ENCODE data around the gene FYB2. TPM values are rescaled to one million over a fixed set of nuclear protein-coding genes. Genes with fewer than 3 reads are reported as not detected.

Gene FYB2, protein sequence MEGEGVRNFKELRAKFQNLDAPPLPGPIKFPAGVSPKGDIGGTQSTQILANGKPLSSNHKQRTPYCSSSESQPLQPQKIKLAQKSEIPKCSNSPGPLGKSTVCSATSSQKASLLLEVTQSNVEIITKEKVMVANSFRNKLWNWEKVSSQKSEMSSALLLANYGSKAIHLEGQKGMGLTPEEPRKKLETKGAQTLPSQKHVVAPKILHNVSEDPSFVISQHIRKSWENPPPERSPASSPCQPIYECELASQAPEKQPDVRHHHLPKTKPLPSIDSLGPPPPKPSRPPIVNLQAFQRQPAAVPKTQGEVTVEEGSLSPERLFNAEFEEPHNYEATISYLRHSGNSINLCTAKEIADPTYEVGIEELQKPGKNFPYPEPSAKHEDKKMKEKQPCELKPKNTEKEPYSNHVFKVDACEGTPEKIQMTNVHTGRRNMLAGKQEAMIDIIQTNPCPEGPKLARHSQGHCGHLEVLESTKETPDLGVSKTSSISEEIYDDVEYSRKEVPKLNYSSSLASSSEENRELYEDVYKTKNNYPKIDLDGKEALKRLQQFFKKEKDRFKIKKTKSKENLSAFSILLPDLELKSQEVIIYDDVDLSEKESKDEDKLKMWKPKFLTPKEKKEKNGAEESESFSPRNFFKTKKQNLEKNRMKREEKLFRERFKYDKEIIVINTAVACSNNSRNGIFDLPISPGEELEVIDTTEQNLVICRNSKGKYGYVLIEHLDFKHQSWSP
- total RNA-seq = not detected

- Mint-ChIP-seq H3K4me1 (no peaks in the 10 kb centered on the region), H3K27me3 (peaks cover 6% of the 10 kb centered on the region), H3K36me3 (no peaks in the 10 kb centered on the region), H3K9me3 (no peaks in the 10 kb centered on the region), H3K27ac (no peak within 1 kb of the TSS), H3K4me3 (no peak within 1 kb of the TSS)
- POLR2A ChIA-PET = no interaction called here
- DNase-seq = no peak
- no peak for ATAC-seq (ENCODE audit: low read depth)
Observed at GRCh38 chr1:56819387-56819899, at the start of gene FYB2. FYB2 (minus strand) TSS chr1:56819404; CDS start chr1:56819290, 114 bp downstream.

DNA sequence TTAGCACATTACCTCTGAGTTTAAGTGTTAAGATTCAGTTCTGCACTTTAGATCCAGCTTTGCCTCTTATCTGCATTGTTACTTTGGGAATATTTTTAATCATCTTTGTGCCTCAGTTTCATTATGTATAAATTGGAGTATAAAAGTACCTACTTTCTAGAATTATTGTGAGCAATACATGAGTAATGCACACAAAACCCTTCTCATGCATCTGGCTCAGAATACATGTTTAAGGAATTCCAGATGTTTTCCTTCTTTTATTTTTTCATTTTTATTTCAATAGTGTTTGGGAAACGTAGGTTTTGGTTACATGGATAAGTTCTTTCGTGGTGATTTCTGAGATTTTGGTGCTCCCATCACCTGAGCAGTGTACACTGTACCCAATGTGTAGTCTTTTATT lies 49.6 kb upstream of the FYB2 start:
- no peak for ATAC-seq (ENCODE audit: low read depth)
- no peak overlapping the region for H3K27ac Mint-ChIP-seq
- no peaks in the 10 kb centered on the region for H3K36me3 Mint-ChIP-seq
- H3K27me3 Mint-ChIP-seq = peaks cover 4% of the 10 kb centered on the region
- H3K4me3 Mint-ChIP-seq = no peak overlapping the region
- POLR2A ChIA-PET = no interaction called here
- no peak for DNase-seq
- no peaks in the 10 kb centered on the region for H3K9me3 Mint-ChIP-seq
- no peaks in the 10 kb centered on the region for H3K4me1 Mint-ChIP-seq

- H3K27ac Mint-ChIP-seq = no peak overlapping the region
- no peaks in the 10 kb centered on the region for H3K4me1 Mint-ChIP-seq
- H3K27me3 Mint-ChIP-seq = peaks cover 5% of the 10 kb centered on the region
- ATAC-seq (ENCODE audit: low read depth) (no peak), DNase-seq (no peak)
- H3K4me3 Mint-ChIP-seq = no peak overlapping the region
- no peaks in the 10 kb centered on the region for H3K9me3 Mint-ChIP-seq
- H3K36me3 Mint-ChIP-seq = no peaks in the 10 kb centered on the region
- POLR2A ChIA-PET = no interaction called here
Observed at GRCh38 chr1:56867491-56867890, 48.3 kb upstream of the FYB2 start.

GRCh38 chr1:56866656-56867055 lies 47.5 kb upstream of the FYB2 start:
- POLR2A ChIA-PET = no interaction called here
- no peak overlapping the region for H3K4me3 Mint-ChIP-seq
- no peak overlapping the region for H3K27ac Mint-ChIP-seq
- H3K27me3 Mint-ChIP-seq = peaks cover 5% of the 10 kb centered on the region
- no peaks in the 10 kb centered on the region for H3K9me3 Mint-ChIP-seq
- ATAC-seq (ENCODE audit: low read depth) (no peak), DNase-seq (no peak)
- H3K4me1 Mint-ChIP-seq = no peaks in the 10 kb centered on the region
- H3K36me3 Mint-ChIP-seq = no peaks in the 10 kb centered on the region

GRCh38 chr1:56864430-56864829 lies 45.2 kb upstream of the FYB2 start:
- ATAC-seq (ENCODE audit: low read depth) (no peak), DNase-seq (no peak)
- POLR2A ChIA-PET = no interaction called here
- Mint-ChIP-seq H3K9me3 (no peaks in the 10 kb centered on the region), H3K27ac (no peak overlapping the region), H3K4me3 (no peak overlapping the region), H3K4me1 (no peaks in the 10 kb centered on the region), H3K36me3 (no peaks in the 10 kb centered on the region), H3K27me3 (peaks cover 8% of the 10 kb centered on the region)

GRCh38 chr1:56863265-56863992 lies 44.2 kb upstream of the FYB2 start:
- H3K27me3 Mint-ChIP-seq = peaks cover 8% of the 10 kb centered on the region
- no peaks in the 10 kb centered on the region for H3K9me3 Mint-ChIP-seq
- POLR2A ChIA-PET = no interaction called here
- H3K4me1 Mint-ChIP-seq = no peaks in the 10 kb centered on the region
- ATAC-seq (ENCODE audit: low read depth) (no peak), DNase-seq (no peak)
- no peak overlapping the region for H3K4me3 Mint-ChIP-seq
- H3K36me3 Mint-ChIP-seq = no peaks in the 10 kb centered on the region
- no peak overlapping the region for H3K27ac Mint-ChIP-seq

DNA sequence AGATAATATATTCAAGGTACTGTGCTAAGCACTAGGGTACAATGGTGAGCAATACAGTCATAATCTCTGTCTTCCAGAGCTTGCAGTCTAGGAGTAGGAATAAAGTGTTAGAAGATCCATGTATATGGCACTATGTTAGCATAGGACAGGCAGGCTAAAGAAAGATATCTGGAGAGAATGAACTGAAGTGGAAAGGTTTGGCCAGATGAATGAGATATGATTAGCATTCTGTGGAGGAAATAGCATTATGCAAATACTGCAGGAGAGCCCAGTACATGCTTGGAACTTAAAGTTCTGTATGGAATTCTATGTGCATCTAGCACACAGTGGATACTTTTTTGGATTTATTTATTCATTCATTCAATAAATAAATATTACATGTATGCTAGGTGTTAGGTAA lies 40.1 kb upstream of the FYB2 start:
- Mint-ChIP-seq H3K4me1 (no peaks in the 10 kb centered on the region), H3K4me3 (no peak overlapping the region), H3K9me3 (no peaks in the 10 kb centered on the region), H3K27me3 (peaks cover 14% of the 10 kb centered on the region), H3K27ac (no peak overlapping the region), H3K36me3 (no peaks in the 10 kb centered on the region)
- POLR2A ChIA-PET = no interaction called here
- no peak for DNase-seq
- ATAC-seq (ENCODE audit: low read depth) = no peak

DNA sequence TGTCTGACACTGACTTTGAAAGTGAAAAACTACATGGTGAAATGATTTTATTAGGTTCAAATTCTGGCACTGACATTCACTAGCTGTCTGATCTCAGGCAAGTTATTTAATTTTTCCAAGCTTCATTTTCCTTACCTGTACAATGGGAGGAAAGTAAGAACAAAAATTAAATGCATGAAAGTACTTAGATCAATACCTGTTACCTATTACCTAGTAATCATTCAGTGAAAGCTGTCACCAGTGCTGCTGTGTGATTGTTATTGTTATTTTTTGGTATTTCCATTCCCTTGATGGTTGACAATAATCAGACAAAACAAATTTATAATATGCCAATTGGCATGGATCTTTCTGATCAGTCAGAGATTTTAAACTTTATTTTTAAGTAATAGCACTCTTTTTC lies 37.0 kb upstream of the FYB2 start:
- H3K36me3 Mint-ChIP-seq = no peaks in the 10 kb centered on the region
- H3K27me3 Mint-ChIP-seq = peaks cover 11% of the 10 kb centered on the region
- ATAC-seq (ENCODE audit: low read depth) = no peak
- POLR2A ChIA-PET = no interaction called here
- H3K27ac Mint-ChIP-seq = no peak overlapping the region
- no peak for DNase-seq
- no peaks in the 10 kb centered on the region for H3K9me3 Mint-ChIP-seq
- no peak overlapping the region for H3K4me3 Mint-ChIP-seq
- H3K4me1 Mint-ChIP-seq = no peaks in the 10 kb centered on the region

GRCh38 chr1:56855190-56855589 lies 36.0 kb upstream of the FYB2 start:
- peaks cover 7% of the 10 kb centered on the region for H3K27me3 Mint-ChIP-seq
- POLR2A ChIA-PET = no interaction called here
- H3K4me1 Mint-ChIP-seq = no peaks in the 10 kb centered on the region
- no peaks in the 10 kb centered on the region for H3K36me3 Mint-ChIP-seq
- DNase-seq = no peak
- no peak overlapping the region for H3K27ac Mint-ChIP-seq
- no peaks in the 10 kb centered on the region for H3K9me3 Mint-ChIP-seq
- no peak overlapping the region for H3K4me3 Mint-ChIP-seq
- no peak for ATAC-seq (ENCODE audit: low read depth)

GRCh38 chr1:56854521-56855099 lies 35.4 kb upstream of the FYB2 start, which contains the start of gene C8A:
C8A (plus strand) TSS chr1:56854797; CDS start chr1:56854902, 105 bp downstream.
- no peak for DNase-seq
- ATAC-seq (ENCODE audit: low read depth) = no peak

GRCh38 chr1:56852476-56852875 lies 33.3 kb upstream of the FYB2 start:
- H3K36me3 Mint-ChIP-seq = no peaks in the 10 kb centered on the region
- no peak for DNase-seq
- no peak overlapping the region for H3K27ac Mint-ChIP-seq
- no peaks in the 10 kb centered on the region for H3K9me3 Mint-ChIP-seq
- peaks cover 7% of the 10 kb centered on the region for H3K27me3 Mint-ChIP-seq
- ATAC-seq (ENCODE audit: low read depth) = no peak
- H3K4me1 Mint-ChIP-seq = no peaks in the 10 kb centered on the region
- H3K4me3 Mint-ChIP-seq = no peak overlapping the region
- POLR2A ChIA-PET = no interaction called here

More at GRCh38 chr1:56854521-56855099, 35.4 kb upstream of the FYB2 start, which contains the start of gene C8A:
- Mint-ChIP-seq H3K27ac (no peak within 1 kb of the TSS), H3K4me3 (no peak within 1 kb of the TSS), H3K4me1 (no peaks in the 10 kb centered on the region), H3K27me3 (peaks cover 7% of the 10 kb centered on the region), H3K9me3 (no peaks in the 10 kb centered on the region), H3K36me3 (no peaks in the 10 kb centered on the region)
- POLR2A ChIA-PET = no interaction called here

DNA sequence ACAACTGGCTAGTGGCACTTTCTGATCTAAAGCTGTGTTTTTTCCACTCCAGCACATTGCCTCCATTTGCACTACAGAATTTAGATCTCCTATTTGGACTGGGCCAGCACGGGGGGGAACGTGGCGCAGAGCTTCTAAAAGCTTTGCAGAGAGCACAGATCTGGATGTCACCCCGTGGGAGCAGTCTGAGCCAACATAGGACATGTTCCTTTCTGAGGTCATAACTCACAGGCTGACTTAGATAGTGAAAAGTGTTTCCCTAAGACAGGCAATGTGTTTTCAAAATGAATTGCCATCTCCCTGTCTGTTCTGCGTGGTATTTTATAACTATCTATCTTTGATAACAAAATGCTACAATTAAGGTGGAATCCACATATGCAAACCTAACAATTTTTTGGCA lies 31.7 kb upstream of the FYB2 start:
- POLR2A ChIA-PET = no interaction called here
- ATAC-seq (ENCODE audit: low read depth) (no peak), DNase-seq (no peak)
- Mint-ChIP-seq H3K27ac (no peak overlapping the region), H3K4me1 (no peaks in the 10 kb centered on the region), H3K36me3 (no peaks in the 10 kb centered on the region), H3K9me3 (no peaks in the 10 kb centered on the region), H3K4me3 (no peak overlapping the region), H3K27me3 (peaks cover 5% of the 10 kb centered on the region)

DNA sequence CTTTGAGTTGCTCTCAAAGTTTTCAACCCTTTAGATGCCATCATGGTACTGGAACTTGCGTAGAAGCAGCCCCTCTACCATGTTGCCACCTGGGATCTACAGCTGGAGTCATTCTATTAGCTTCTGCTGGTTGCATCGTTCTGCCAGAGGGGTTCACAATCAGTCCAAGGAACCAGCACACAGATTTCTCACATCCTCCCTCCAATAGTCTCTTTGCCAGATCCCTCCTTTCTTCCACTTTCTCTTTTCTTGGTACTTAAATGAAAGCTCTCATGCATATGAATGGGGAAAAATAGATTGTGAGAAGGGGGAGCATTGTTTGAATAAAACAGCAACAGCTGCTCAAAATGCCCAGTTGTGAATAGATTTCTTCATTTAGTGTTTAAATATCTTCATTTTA lies 31.2 kb upstream of the FYB2 start:
- DNase-seq (no peak), ATAC-seq (ENCODE audit: low read depth) (no peak)
- H3K27ac Mint-ChIP-seq = no peak overlapping the region
- no peaks in the 10 kb centered on the region for H3K36me3 Mint-ChIP-seq
- no peak overlapping the region for H3K4me3 Mint-ChIP-seq
- H3K4me1 Mint-ChIP-seq = no peaks in the 10 kb centered on the region
- POLR2A ChIA-PET = no interaction called here
- peaks cover 3% of the 10 kb centered on the region for H3K27me3 Mint-ChIP-seq
- H3K9me3 Mint-ChIP-seq = no peaks in the 10 kb centered on the region
